Brain pericyte (primary cell): Measurements from ENCODE around the gene CADM1.

Experiments used
- DNase-seq: peaks from one replicate; pipeline ENCODE4 v3.0.0-alpha.2; 2012; ENCODE audit warnings: low read depth, low spot score

The CADM1 gene

DNA sequence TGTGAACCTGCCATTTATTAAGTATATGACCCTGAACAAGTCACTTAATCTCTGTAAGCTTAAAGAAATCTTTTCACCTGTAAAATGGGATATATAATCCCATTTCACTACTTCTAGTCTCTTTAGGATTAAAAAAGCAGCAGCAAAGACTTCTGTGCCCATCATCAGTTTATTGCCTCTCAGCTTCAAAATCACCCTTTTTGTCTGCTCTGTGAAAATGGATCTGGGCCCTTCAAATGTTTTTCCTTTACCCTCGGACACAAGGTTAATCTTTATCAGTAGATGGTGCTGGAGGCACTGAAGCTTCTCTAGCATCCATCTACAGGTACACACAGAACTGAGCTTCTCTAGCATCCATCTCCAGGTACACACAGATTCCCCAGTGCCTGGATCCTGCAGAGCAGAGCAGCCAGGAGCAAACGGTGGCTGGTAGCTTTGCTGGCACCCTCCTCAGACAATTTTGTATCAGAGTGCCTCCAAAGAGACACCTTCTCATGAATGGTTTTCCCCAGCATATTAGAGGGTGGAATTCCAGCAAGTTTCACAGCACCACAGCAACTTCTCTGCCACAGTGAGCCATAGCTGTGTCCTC lies 56.8 kb downstream of the CADM1 start:
- DNase-seq: no peak

- no peak for DNase-seq
These were observed 58.0 kb downstream of the CADM1 start for GRCh38 chr11:115446214-115446613.

DNA sequence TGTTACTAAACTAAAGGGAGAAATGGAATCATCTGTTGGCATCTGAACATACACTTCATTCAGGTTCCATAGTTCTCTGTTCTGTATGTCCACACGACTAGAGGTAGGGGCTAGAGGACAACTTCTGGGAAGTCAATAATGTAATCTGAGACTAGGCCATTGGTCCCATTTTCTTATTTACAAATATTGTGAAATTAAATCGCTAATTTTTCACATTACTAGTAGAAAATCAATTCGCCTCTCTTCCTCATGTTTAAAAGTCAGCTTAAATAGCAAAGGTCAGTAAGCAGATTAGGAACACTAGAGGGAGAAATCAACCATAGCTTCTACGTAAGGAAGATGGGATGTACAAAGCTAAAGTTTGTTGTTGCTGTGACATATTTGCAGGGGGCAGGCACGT lies 59.7 kb downstream of the CADM1 start:
- DNase-seq: no peak

GRCh38 chr11:115439969-115440540 lies 64.2 kb downstream of the CADM1 start:
- no peak for DNase-seq

GRCh38 chr11:115439385-115439784 lies 64.8 kb downstream of the CADM1 start:
- no peak for DNase-seq

DNA sequence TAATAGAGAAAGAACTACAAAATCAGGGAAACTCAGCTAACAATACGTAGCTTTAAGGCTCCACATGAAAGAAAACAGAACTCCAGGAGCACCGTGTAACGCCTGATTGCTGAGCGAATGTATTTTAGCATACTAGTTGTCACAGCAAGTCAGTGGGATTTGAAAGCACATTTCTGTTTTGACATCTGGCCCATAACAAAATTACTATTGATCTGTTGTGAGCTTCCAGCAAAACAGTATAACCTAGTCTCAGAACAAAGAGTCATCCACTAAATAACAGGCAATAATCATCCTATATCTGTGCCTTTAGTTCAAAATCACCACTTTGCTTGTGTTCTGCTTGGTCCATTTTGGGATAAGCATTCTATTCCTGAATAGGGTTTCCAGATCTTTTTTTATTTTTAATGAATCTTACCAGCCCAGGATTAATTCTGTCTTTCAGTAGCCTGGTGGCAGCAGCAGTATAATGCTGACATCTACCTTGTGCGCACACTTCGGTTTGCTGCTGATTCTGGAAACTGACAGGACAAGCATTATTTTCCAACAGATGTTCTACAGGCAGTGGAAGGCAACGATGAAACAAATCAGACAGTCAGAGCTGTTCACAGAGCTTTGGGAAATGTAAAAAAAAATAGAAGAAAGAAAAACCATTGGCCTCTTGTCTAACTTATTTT lies 66.2 kb downstream of the CADM1 start:
- DNase-seq: no peak

GRCh38 chr11:115430345-115430744 lies 73.9 kb downstream of the CADM1 start:
- DNase-seq: no peak

DNA sequence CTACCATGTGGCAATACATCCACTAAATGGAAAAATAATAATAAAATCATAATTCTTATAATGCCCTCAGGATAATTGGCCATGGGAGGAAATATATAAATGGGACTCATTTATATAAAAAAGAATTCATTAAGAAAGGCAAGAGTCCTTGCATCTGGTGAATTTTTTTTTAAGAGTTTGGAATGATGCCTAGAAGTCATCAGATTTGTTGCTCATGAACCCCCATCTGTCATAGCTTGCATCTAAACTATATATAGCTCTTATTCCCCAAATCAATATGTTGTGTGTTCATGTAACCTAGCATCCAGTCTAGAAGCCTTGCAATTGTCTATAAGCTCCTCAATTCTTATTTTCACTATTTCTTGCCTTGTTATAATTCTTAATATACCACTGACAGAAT lies 75.9 kb downstream of the CADM1 start:
- no peak for DNase-seq

- DNase-seq: no peak
These were observed 78.4 kb downstream of the CADM1 start for GRCh38 chr11:115425816-115426215.

- no peak for DNase-seq
These were observed 79.0 kb downstream of the CADM1 start for GRCh38 chr11:115425250-115425649.

DNA sequence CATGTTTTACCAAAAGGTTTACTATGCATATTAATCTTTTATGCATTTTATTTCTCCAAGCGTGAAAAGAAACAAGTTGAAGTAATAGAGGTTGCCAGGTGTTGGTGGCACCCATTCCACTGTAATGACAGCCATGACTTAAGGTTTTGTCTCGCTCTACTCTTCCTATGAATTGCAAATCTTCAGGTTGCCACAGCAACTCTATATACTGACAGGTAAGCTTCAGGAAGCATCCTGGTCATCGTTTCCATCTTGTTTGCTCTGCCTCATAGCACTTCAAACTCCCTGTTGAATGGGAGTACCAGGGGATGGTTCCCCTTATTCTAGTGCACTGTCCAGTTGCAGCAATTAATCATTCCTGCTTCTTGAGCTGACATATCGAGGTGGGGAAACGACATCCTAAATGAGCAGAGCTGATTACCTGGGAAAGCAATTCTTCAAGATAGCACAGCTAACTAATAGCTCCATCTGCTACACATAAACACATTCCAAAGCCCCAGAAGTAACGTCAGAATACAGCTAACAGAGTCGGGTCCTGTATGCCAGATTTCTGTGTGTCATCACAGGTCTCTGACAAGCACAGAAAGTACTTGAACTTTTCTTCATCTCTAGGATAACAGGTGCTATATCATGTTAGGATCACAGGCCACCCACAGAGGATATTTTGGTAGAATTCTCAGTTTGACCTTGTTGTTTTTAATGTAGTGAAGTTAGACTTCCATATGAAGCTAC lies 80.3 kb downstream of the CADM1 start:
- DNase-seq: no peak

DNA sequence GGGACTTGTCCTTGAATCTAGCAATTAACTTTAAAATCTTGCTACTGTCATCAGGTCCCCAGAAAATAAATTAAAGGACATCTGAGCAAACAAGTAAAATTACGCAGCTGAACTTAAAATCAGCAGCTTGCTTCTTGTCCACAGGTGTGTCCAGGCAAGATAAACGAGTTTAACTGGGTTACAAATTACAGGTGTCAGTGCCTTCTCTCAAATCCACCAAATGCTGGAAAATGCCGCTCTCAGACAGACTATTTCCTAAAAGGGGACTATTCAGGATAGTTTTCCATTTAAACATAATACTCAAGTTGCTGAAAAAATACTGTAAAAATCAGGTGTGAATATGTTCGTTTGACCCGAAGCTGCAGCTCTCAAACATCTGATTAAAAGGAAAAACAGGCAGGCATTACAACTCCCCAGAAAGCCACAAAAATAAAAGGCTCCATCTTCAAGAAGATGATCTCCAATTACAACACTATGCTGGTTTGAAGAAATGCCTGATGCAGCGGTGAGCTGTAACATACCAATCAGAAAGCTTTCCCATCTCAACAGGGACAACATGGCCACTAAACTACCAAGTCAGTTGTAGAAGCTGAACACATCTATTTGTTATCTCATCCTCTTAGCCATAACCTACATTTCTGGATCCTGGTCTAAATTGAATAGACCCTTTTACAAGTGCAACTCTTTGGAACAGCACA lies 82.1 kb downstream of the CADM1 start:
- DNase-seq: no peak

DNA sequence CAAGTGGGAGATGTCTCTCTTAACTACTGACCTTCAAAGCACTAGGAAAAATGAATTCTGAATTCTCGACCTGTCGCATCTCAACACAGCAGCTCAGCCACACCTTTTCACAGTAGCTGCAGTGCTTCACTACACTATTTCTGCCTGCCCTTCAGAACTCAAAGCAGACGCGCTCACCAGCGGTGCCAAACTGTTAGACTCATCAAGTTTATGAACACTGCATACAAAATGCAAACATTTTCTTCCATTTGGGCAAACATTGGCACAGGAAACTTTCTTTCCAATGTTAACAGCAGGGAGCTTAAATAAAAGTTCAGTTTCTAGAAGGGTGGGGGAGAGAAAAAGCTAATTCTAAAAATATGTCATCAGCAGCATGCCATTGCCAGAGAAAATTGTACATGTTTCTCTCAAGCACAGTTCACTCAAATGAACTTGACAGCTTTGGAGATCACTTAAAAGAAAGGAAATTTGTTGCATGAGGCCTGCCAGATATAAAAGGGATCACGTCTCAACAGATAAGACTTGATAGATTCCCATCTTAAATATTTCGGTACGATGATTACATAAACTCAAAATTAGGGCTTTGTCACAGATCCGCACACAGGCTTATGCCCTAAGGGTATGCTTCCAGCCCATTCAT lies 82.7 kb downstream of the CADM1 start:
- no peak for DNase-seq

DNA sequence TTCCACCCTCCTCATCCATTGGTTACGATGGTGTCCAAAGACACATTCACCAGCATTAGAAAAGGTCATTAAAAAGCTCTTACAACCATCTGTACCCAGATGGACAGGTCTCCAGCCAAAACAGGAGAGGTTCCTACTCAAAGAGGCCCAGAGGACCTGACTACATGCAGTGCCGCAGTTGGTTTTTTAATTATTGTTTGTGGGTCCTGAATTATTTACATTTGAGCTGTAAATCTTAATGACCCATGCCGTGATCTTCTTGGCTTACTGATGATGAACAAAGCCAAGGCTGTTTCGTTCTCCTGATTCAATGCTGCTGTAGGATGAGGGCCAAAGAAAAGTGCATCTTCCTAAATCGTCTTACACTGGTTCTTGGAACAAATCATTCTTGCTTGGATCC lies 83.7 kb downstream of the CADM1 start:
- DNase-seq: no peak

GRCh38 chr11:115418626-115419025 lies 85.6 kb downstream of the CADM1 start:
- no peak for DNase-seq

- DNase-seq: no peak
These were observed 86.1 kb downstream of the CADM1 start for GRCh38 chr11:115418081-115418480.

- no peak for DNase-seq
These were observed 93.1 kb downstream of the CADM1 start for GRCh38 chr11:115411120-115411519.

DNA sequence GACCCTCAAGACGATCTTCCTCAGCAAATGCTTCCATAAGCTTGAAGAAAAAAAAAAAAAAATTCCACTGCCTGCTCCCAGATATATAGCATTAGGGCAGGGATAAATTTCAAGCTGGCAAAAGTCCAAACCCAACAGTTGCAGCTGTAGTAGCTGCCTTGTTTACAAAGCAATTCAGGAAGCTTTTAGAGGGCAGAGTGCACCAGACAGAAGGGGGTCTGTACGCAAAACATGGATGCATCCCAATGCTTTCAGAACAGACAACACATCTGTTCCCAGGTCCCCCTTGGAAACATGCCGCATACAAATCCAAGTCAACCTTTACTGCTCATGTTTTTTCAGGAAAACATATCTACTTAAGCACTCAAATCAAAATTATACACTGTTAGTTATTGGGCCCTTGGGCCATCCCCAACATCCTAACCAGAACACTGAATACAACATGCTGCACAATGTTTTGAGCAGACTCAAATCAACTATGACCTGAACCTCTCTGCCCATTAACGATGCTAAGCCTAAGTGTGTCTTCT lies 94.5 kb downstream of the CADM1 start:
- DNase-seq: peak; percentile 11

- DNase-seq: no peak
These were observed 95.0 kb downstream of the CADM1 start for GRCh38 chr11:115409116-115409670.

- DNase-seq: no peak
These were observed 95.9 kb downstream of the CADM1 start for GRCh38 chr11:115408036-115408921.
